Liver (tissue), 3 donors: Measurements from ENCODE around the gene UGT1A5.
"Not testable (repeated sequence)": the region's sequence is repeated elsewhere in the genome, so short reads cannot be mapped to it uniquely, and the experiment has no call there.

Experiments
- ATF3 ChIP-seq: IDR thresholded peaks from 2 replicates; pipeline ENCODE4 v1.6.1; 2016; ENCODE audit warnings: antibody characterized with exemption
- CTCF ChIP-seq: fragments of 150-350 bp; IDR thresholded peaks from 2 replicates; pipeline ENCODE4 v1.5.1; 2017; ENCODE audit warnings: improper control_type of control experiment, low read depth, low read length; ENCODE audit not compliant: missing input control
- HNF4A ChIP-seq, 2 donors: conservative IDR thresholded peaks; 2 replicates each; pipeline ENCODE4 v1.6.1; 2016; ENCODE audit warnings: antibody characterized with exemption in 2 of 2, mild to moderate bottlenecking in 2 of 2
- RXRA ChIP-seq, 2 donors: IDR thresholded peaks; 2 replicates each; pipeline ENCODE4 v1.6.1; 2017 to 2018; ENCODE audit warnings: antibody characterized with exemption in 2 of 2, mild to moderate bottlenecking in 1 of 2
- donor health status: healthy.
- donor health status: healthy.

DNA sequence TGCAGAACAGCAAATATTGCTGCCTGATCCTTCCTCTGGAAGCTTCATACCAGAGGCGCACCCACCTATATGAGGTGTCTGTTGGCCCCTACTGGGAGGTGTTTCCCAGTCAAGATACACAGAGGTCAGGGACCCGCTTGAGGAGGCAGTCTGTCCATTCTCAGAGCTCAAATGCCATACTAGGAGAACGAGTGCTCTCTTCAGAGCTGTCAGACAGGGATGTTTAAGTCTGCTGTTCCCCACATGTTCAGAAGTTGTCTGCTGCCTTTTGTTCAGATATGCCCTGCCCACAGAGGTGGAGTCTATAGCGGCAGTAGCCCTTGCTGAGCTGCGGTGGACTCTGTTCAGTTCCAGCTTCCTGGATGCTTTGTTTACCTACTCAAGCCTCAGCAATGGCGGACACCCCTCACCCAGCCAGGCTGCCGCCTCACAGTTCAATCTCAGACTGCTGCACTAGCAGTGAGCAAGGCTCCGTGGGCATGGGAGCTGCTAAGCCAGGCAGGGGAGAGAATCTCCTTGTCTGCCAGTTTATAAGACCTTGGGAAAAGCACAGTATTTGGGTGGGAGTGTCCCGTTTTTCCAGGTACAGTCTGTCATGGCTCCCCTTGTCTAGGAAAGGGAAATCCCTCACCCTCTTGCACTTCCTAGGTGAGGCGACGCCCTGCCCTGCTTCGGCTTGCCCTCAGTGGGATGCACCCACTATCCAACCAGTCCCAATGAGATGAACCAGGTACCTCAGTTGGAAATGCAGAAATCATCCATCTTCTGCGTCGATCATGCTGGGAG lies 24.4 kb downstream of the UGT1A5 start:
- not testable (repeated sequence) for TF ChIP-seq CTCF, ATF3
- TF ChIP-seq RXRA (IDR thresholded peaks at IDR 0.05): peak; percentile 64 to 73
- TF ChIP-seq HNF4A (conservative IDR thresholded peaks at IDR 0.05): peak; percentile 76 to 83
